NCI-H1092 treated with DMSO at 0.1 percent for 48 hours (cell line): ENCODE data around the gene GYPB.
"Not testable (repeated sequence)": the region's sequence is repeated elsewhere in the genome, so short reads cannot be mapped to it uniquely, and the experiment has no call there.

Source experiments
- DNase-seq: peaks from one replicate; lab custom pipeline; 2025; lab: John Stamatoyannopoulos, UW

Gene GYPB

DNA sequence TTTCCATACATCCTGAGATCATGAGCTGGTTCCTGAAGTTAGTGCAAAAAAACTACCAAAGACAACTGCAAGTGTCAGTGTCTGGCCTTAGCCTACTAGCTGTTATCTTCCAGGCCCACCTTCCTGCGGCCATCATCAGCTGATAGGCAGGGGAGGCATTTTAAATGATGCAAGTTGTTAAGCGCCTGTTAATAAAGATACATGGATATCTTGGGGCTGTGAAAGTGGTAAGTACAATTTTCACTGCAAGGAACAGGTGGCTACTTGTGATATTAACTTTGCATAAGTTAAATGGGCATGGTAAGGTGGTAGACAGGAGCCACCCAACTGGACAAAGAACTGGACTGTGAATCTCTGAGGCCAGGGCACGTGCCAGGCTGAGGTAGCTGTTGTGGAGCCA is at the start of gene GYPB:
Gene GYPB, minus strand, starts transcription at position 104 of the 400 bp plus-strand sequence. Its CDS starts 93 bp downstream, at position 11.
- not testable (repeated sequence) for DNase-seq

DNA sequence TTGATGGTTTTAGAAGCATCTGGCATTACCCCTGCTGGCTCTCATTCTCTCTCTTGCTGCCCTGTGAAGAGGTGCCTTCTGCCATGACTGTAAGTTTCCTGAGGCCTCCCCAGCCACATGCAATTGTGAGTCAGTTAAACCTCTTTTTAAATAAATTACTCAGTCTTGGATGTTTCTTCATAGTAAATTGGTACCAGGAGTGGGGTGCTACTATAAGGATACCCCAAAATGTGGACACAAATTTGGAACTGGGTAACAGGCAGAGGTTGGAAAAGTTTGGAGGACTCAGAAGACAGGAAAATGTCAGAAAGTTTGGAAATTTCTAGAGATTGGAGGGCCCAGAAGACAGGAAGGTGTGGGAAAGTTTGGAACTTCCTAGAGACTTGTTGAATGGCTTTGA is 42.4 kb upstream of the GYPB start:
- DNase-seq = not testable (repeated sequence)

DNA sequence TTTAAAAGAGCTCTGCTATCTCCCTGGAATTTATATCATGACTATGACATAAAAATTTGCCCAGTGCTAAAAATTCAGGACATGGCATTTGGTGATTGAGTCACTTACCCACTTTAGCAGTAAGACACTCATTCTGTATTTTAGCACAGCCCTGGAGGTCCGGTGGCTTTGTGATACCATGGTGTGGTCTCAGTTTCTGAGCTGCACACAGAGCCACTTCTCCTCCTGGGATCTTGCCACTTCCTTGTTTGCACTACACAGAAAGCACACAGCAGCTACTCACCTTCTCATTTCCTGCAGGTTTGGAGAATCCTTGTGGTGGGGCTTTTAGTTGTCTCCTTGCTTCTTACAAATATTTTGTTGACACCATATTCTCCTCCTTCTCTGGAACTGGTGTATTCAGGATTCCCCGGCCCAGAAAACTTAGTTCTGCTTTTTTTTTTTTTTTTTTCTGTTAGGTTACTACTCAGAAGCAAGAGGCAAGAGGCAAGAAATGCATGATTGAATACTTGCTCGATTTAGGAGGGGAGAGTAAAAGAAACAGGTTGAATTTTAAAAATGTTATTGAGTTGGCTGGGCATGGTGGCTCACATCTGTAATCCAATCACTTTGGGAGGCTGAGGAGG is 41.2 kb upstream of the GYPB start:
- not testable (repeated sequence) for DNase-seq

DNA sequence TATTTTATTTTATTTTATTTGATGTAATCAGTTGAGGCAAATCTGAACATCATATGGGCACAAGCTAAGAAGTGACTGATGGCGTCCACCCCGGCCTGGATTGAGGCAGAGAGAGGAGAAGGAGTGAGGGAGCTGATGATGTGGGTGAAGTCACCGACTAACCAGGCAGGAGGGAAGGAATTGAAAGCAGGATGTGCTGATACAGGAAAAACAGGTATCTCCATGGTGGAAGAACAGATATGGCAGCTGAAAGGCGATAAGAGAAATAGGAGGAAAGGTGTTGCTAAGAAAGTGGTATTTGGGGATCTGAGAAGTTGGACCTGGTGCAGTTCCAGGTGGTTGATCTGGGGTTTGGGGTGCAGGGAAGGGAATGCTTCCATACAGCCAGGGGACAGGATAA is 37.6 kb upstream of the GYPB start:
- no peak for DNase-seq

GRCh38 chr4:144055336-144055735 is 36.2 kb upstream of the GYPB start:
- DNase-seq = not testable (repeated sequence)

DNA sequence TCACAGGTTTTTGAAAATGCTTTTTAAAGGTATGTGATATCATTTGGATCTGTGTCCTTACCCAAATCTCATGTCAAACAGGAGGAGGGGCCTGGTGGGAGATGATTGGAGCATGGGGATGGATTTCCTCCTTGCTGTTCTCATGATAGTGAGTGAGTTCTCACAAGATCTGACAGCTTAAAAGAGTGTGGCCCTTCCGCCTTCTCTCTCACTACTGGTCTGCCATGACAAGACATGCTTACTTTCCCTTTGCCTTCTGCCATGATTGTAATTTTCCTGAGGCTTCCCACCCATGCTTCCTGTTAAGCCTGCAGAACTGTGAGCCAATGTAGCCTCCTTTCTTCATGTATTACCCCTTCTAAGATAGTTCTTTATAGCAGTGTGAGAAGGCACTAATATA is 32.3 kb upstream of the GYPB start:
- not testable (repeated sequence) for DNase-seq

GRCh38 chr4:144050631-144051030 is 31.5 kb upstream of the GYPB start:
- not testable (repeated sequence) for DNase-seq

GRCh38 chr4:144049495-144050424 is 30.6 kb upstream of the GYPB start:
- not testable (repeated sequence) for DNase-seq

DNA sequence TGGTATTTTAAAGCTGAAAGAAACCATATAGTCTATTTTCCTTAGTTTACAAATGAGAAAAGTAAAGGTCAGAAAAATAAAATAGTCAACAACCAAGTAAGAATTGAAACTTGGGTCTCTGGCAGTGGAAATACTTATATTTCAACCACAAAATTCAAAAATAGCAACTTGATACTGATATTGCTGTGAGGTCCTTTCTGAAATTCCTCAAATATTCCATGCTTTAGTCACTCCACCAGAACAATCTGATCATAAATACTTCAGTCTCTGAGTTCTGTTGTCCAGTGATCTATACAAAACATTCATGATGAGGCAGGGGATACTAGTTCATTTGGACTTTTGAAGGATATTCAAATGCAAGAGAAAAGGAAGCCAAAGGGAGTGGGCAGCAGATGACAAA is 25.8 kb upstream of the GYPB start:
- not testable (repeated sequence) for DNase-seq

DNA sequence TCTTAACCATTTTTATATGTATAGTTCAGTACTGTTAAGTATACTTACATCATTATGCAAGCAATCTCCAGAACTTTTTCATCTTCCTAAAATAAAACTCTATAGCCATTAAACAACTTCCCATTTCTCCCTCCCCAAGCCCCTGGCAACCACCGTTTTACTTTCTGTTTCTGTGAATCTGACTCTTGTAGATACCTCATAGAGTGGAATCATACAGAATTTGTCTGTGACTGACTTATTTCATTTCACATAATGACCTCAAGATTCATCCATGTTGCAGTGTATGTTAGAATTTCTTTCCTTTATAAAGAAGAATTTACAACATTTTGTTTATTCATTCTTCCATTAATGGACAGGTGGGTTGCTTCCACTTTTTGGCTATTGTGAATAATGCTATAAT is 13.4 kb upstream of the GYPB start:
- not testable (repeated sequence) for DNase-seq

GRCh38 chr4:144031875-144032274 is 12.7 kb upstream of the GYPB start:
- DNase-seq = not testable (repeated sequence)

DNA sequence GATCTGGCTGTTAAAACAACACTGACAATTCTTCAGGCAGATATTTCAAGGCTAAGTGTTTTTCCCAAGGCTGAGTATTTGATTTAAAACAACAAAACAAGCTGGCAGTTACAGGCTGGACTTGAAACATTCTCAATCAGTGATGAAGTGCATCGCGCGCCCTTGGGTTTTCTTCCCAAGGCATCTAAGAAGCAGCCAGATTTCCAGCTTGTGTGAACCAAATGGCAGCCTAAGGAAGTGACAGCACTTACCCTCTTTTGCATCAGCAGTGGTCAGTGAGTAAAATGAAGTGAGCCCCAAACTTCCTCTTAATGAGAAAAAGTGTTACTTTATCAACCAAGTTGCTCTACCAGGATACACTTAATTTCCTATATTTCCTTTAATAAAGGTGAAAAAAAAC is 12.2 kb upstream of the GYPB start:
- DNase-seq = not testable (repeated sequence)

- DNase-seq = not testable (repeated sequence)
Observed at GRCh38 chr4:144030708-144031107, 11.5 kb upstream of the GYPB start.

DNA sequence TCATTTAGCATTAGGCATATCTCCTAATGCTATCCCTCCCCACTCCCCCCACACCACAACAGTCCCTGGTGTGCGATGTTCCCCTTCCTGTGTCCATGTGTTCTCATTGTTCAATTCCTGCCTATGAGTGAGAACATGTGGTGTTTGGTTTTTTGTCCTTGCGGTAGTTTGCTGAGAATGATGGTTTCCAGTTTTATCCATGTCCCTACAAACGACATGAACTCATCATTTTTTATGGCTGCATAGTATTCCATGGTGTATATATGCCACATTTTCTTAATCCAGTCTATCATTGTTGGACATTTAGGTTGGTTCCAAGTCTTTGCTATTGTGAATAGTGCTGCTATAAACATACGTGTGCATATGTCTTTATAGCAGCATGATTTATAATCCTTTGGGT is 7.5 kb upstream of the GYPB start:
- DNase-seq = not testable (repeated sequence)

- not testable (repeated sequence) for DNase-seq
Observed at GRCh38 chr4:144024399-144025053, 5.3 kb upstream of the GYPB start.

DNA sequence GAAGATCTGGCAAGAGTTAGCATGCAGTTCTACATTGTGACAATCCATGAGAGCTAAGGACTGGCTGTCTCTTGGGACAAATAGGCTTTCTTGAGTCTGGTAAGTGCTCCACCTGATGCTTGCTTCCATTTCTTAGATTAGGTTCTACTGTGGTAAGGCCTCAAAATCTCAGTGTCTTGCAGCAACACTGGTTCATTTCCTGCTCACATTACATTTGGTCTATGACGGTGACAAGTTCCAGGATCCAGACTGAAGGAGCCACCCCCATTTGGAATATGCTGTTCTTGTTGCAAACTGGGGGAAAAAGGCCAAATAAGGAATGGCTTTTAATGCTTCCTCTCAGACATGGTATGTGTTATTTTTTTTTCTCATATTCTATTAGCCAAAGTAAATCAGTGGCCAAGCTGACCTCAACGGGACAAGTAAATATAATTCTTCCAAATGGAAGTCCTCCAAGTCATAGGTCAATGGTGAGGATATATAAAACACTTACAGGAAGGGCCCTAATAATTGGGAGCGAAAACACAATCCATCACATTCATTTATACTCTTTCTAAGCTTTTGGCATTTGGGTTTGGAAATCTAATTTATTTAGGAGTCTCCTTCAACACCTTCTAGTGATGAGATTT is 3.7 kb upstream of the GYPB start:
- not testable (repeated sequence) for DNase-seq

- peak; percentile 2 for DNase-seq
Observed at GRCh38 chr4:144021336-144021990, 2.3 kb upstream of the GYPB start.

DNA sequence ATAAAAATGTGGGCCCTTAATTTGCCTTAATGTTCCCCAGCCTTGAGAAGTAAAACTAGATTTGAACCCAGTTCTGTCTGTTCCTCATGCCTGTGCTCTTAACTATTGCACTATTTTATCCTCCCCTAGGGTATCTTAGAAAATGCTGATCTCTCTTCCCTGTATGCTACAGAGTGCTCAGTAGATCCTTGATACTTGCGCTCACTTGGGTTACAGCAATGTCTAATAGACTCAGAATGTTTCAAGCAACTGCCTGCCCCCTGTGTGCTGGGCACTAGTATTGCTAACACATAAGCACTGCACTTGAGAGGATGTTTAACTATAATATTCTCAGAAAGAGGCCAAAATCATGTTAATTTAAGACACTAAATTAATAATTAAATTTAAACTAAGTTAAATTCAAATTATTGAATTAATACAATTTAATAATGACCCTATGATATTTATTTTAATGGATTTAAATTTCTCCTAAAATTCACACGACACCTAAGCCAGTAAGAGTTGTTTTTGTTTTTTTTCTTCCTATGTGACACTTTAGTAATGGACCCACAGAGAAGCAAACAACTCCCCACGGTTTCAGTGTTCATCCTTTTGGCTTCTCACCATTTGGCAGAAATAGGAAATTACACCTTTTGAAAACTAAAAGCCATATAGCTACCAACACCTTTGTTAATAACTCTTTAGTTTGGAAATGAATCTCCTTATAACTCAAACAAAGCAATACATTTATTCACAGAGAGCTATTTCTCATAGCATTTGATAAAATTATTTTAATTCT is 768 bp downstream of the GYPB start:
- DNase-seq = not testable (repeated sequence)

DNA sequence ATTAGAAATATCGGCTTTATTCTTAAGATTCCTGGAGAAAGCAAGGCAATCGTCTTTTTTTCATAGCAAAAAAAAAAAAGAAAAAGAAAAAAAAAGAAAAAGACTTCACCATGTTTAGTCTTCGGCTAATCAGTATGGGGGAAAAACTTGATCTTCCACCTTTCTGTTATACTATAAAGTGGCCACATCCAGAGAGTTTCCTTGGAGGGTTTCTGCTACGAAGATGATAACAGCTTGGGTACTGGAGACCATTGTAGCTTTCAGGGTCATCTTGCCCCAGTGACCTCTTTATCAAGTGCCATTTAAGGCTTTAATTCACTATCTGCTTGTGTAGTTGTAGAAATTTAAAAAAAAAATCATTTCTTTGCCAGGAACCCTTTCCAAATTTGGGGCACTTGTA is 1.9 kb downstream of the GYPB start:
- not testable (repeated sequence) for DNase-seq

DNA sequence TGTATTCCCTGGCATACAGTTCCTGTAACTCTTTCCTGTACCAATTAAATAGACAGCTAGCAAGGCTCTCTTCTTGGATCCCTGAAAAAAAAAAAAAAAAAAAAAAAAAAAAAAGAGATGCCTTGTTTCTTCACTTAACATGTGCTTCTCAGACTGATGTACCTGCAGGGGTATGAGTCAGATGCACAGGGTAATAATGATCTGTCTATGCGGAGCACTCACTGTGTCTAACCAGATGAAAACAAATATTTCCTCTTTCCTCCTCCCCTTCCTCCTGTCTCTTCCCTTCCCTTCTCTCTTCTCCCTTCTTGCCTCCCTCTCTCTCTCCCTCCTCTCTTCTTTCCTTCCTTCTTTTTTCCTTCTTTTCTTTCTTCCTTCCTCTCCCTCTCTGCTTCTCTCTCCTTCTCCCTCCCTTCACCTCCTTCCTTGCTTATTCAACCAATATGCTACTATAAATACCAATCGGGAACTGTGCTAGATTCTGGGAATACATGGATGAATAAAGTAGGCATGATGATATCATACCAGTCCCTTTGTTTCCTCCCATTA is 3.0 kb downstream of the GYPB start:
- not testable (repeated sequence) for DNase-seq
